SU-DHL-6 (cell line): Measurements from ENCODE around the gene SAA2.

Experiments
- H2AFZ ChIP-seq: fragments of 200-600 bp; sonication (generic); 2 replicates; pipeline ENCODE4 v1.6.1; 2014; ENCODE audit warnings: low read depth, mild to moderate bottlenecking, moderate library complexity, mixed read lengths, antibody characterized with exemption, low read length; ENCODE audit not compliant: severe bottlenecking
- H3F3A ChIP-seq: fragments of 200-600 bp; shearing (Covaris generic); 2 replicates; pipeline ENCODE4 v1.6.0; 2016; ENCODE audit warnings: antibody characterized with exemption, mild to moderate bottlenecking; ENCODE audit not compliant: insufficient read depth
- H3K27ac ChIP-seq: fragments of 200-600 bp; sonication (generic); 2 replicates; pipeline ENCODE4 v1.5.1; 2016; ENCODE audit warnings: low read depth, mild to moderate bottlenecking, low read length, moderate library complexity, mixed read lengths
- H3K27me3 ChIP-seq: fragments of 200-600 bp; sonication (generic), shearing (Covaris generic); 2 replicates; pipeline ENCODE4 v1.6.0; 2014; ENCODE audit warnings: mild to moderate bottlenecking, low read length
- H3K36me3 ChIP-seq: fragments of 200-600 bp; sonication (generic); 2 replicates; pipeline ENCODE4 v1.6.1; 2014; ENCODE audit warnings: mild to moderate bottlenecking, low read length, mixed read lengths
- H3K4me2 ChIP-seq: fragments of 300-600, 200-600 bp; shearing (Covaris generic), sonication (generic); 2 replicates; pipeline ENCODE4 v1.6.0; 2014; ENCODE audit warnings: low read length, low read depth, mild to moderate bottlenecking; ENCODE audit not compliant: poor library complexity, severe bottlenecking
- H3K4me3 ChIP-seq: fragments of 200-600 bp; sonication (generic); 2 replicates; pipeline ENCODE4 v1.5.1; 2014; ENCODE audit warnings: antibody characterized with exemption, low read length, mild to moderate bottlenecking, mixed read lengths; ENCODE audit not compliant: insufficient read depth, poor library complexity, severe bottlenecking
- H3K79me2 ChIP-seq: fragments of 200-600 bp; sonication (generic); 2 replicates; pipeline ENCODE4 v1.6.1; 2014; ENCODE audit warnings: mild to moderate bottlenecking, low read length, moderate library complexity; ENCODE audit not compliant: insufficient read depth
- H3K9ac ChIP-seq: fragments of 200-600 bp; sonication (generic); 2 replicates; pipeline ENCODE4 v1.7.0; 2014; ENCODE audit warnings: mild to moderate bottlenecking, low read length
- H3K9me2 ChIP-seq: fragments of 200-600 bp; sonication (generic); replicated peaks from 2 replicates; pipeline ENCODE4 v1.6.1; 2014; ENCODE audit warnings: low read length; ENCODE audit not compliant: insufficient read depth
- H3K9me3 ChIP-seq: fragments of 200-600 bp; sonication (generic); 2 replicates; pipeline ENCODE4 v1.6.1; 2014; ENCODE audit warnings: low read length, mixed read lengths; ENCODE audit not compliant: insufficient read depth
- H4K20me1 ChIP-seq: fragments of 200-600 bp; sonication (generic); 2 replicates; pipeline ENCODE4 v1.6.1; 2014; ENCODE audit warnings: low read depth, mild to moderate bottlenecking, antibody characterized with exemption, low read length, moderate library complexity, mixed read lengths
- EZH2phosphoT487 ChIP-seq: fragments of 200-600 bp; sonication (generic), shearing (Covaris generic); conservative IDR thresholded peaks from 2 replicates; pipeline ENCODE4 v1.6.1; 2018; ENCODE audit warnings: mild to moderate bottlenecking, antibody characterized with exemption, low read length, moderate library complexity, mixed read lengths
- TF ChIP-seq, protein P1 (sequence below): fragments of 200-600 bp; sonication (generic); IDR thresholded peaks from one replicate; pipeline ENCODE4 v1.5.1; 2017; ENCODE audit warnings: antibody characterized with exemption, mild to moderate bottlenecking, low read length, moderate library complexity; ENCODE audit not compliant: insufficient read depth, poor library complexity, severe bottlenecking

Gene SAA2

DNA sequence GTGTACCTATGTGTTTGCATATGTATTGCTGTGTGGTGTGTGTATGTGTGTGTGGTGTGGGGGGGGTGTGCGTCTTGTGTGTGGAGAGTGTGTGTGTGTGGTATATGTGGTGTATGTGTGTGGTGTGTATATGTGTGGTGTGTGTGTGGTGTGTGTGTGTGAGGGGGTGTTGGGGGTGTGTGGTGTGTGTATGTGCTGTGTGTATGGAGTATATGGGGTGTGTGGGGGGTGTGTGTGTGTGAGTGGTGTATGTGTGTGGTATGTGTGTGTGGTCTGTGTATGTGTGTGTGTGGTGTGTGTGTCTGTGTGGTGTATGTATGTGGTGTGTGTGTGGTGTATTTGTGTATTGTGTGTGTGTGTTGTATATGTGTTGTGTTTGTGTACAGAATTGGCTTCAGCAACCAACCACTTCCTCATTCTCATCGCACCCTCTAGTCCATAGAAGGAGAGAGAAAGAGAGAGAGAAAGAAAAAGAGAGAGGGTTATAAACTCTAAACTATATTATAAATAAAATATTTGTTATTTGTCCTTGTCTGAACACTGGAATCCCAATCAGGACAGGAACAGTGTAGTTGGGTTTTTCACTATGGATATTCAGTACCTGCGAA lies 25.6 kb downstream of the SAA2 start:
- Histone ChIP-seq H3K36me3 (no peaks in the 10 kb centered on the region), H3K9me3 (peaks cover 11% of the 10 kb centered on the region; the same call in 1 of the 2 replicates), H3K9me2 (no peaks in the 10 kb centered on the region), H3K27ac (no peak overlapping the region), H3F3A (0 out of 2 replicates have a peak, but pooled peaks cover 11% of the 10 kb centered on the region), H3K4me2 (no peak overlapping the region), H2AFZ (no peak overlapping the region), H3K9ac (no peak overlapping the region), H3K27me3 (no peaks in the 10 kb centered on the region), H3K4me3 (no peak overlapping the region), H4K20me1 (no peaks in the 10 kb centered on the region), H3K79me2 (no peaks in the 10 kb centered on the region)
- TF ChIP-seq, protein P1, sequence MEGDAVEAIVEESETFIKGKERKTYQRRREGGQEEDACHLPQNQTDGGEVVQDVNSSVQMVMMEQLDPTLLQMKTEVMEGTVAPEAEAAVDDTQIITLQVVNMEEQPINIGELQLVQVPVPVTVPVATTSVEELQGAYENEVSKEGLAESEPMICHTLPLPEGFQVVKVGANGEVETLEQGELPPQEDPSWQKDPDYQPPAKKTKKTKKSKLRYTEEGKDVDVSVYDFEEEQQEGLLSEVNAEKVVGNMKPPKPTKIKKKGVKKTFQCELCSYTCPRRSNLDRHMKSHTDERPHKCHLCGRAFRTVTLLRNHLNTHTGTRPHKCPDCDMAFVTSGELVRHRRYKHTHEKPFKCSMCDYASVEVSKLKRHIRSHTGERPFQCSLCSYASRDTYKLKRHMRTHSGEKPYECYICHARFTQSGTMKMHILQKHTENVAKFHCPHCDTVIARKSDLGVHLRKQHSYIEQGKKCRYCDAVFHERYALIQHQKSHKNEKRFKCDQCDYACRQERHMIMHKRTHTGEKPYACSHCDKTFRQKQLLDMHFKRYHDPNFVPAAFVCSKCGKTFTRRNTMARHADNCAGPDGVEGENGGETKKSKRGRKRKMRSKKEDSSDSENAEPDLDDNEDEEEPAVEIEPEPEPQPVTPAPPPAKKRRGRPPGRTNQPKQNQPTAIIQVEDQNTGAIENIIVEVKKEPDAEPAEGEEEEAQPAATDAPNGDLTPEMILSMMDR = no peak
- TF ChIP-seq EZH2phosphoT487 = no peak

GRCh38 chr11:18221274-18221876 lies 27.1 kb downstream of the SAA2 start:
- Histone ChIP-seq H3K27me3 (no peaks in the 10 kb centered on the region), H3F3A (0 out of 2 replicates have a peak, but pooled peaks cover 11% of the 10 kb centered on the region), H3K9ac (no peak overlapping the region), H4K20me1 (no peaks in the 10 kb centered on the region), H3K79me2 (no peaks in the 10 kb centered on the region), H3K9me2 (no peaks in the 10 kb centered on the region), H2AFZ (no peak overlapping the region), H3K27ac (no peak overlapping the region), H3K4me2 (no peak overlapping the region), H3K9me3 (peaks cover 11% of the 10 kb centered on the region; the same call in 1 of the 2 replicates), H3K36me3 (no peaks in the 10 kb centered on the region), H3K4me3 (no peak overlapping the region)
- no peak for TF ChIP-seq EZH2phosphoT487
- TF ChIP-seq, protein P1 = no peak

- H3F3A ChIP-seq = no peaks in the 10 kb centered on the region
- no peaks in the 10 kb centered on the region for H3K27me3 ChIP-seq
- no peak for TF ChIP-seq EZH2phosphoT487
- TF ChIP-seq, protein P1 = no peak
These were observed 39.4 kb downstream of the SAA2 start for GRCh38 chr11:18209058-18209457.

More at GRCh38 chr11:18209058-18209457, 39.4 kb downstream of the SAA2 start:
- Histone ChIP-seq H3K27ac (no peak overlapping the region), H3K9ac (no peak overlapping the region), H3K4me3 (no peak overlapping the region), H3K9me2 (no peaks in the 10 kb centered on the region), H3K9me3 (no peaks in the 10 kb centered on the region), H3K79me2 (no peaks in the 10 kb centered on the region), H4K20me1 (no peaks in the 10 kb centered on the region), H2AFZ (no peak overlapping the region), H3K36me3 (0 out of 2 replicates have a peak, but pooled peaks cover 2% of the 10 kb centered on the region), H3K4me2 (no peak overlapping the region)
